Esophagus (tissue), 2 donors: ENCODE measurements around the gene ZC2HC1C. TPM values are rescaled to one million over a fixed set of nuclear protein-coding genes. Genes with fewer than 3 reads are reported as not detected.
"Not testable (repeated sequence)": the region's sequence is repeated elsewhere in the genome, so short reads cannot be mapped to it uniquely, and the experiment has no call there.

Experiments used
- H3K27ac ChIP-seq, 2 donors: one replicate each; pipeline ENCODE4 v1.5.1; 2013; ENCODE audit warnings: low read depth in 2 of 2, mild to moderate bottlenecking in 2 of 2, inconsistent platforms in 1 of 2, low read length in 1 of 2, moderate library complexity in 1 of 2
- H3K27me3 ChIP-seq, 2 donors: one replicate each; pipeline ENCODE4 v1.6.1; 2013; ENCODE audit warnings: low read length in 2 of 2, control low read depth in 1 of 2, mild to moderate bottlenecking in 1 of 2; ENCODE audit not compliant: insufficient read depth in 2 of 2, control insufficient read depth in 1 of 2
- H3K36me3 ChIP-seq, 2 donors: one replicate each; pipeline ENCODE4 v1.6.1; 2013; ENCODE audit warnings: low read length in 1 of 2; ENCODE audit not compliant: control insufficient read depth in 2 of 2, insufficient read depth in 2 of 2
- H3K4me1 ChIP-seq, 2 donors: one replicate each; pipeline ENCODE4 v1.6.1; 2013; ENCODE audit warnings: low read length in 1 of 2; ENCODE audit not compliant: control insufficient read depth in 2 of 2, insufficient read depth in 2 of 2
- H3K4me3 ChIP-seq, 2 donors: one replicate each; pipeline ENCODE4 v1.5.1; 2013; ENCODE audit warnings: low read length in 2 of 2, mild to moderate bottlenecking in 2 of 2, low read depth in 1 of 2, moderate library complexity in 1 of 2
- H3K9me3 ChIP-seq, 2 donors: one replicate each; pipeline ENCODE4 v1.6.1; 2013; ENCODE audit warnings: mild to moderate bottlenecking in 2 of 2, low read depth in 1 of 2, low read length in 1 of 2, moderate library complexity in 1 of 2; ENCODE audit not compliant: control insufficient read depth in 2 of 2, insufficient read depth in 1 of 2
- WGBS, 2 donors: extraction: QIAGEN DNeasy Blood & Tissue Kit; methylation state at CpG; one replicate each; pipeline ENCODE4 v1.1.7; 2013; 5-methylcytosine and 5-hydroxymethylcytosine counted together
- polyA plus RNA-seq, 2 donors: library from polyadenylated mRNA; stranded (reverse); fragments of 200-250 nt; gene quantifications; one replicate each; pipeline ENCODE4 v1.2.3, GENCODE V29; 2013
- donor health status: healthy with polysubstance abuse.
- donor health status: Bipolar disorder and iron deficiency.

ZC2HC1C gene
- polyA plus RNA-seq, 2 donors: 0.88 to 3.3 TPM

- peaks cover 0 to 12% of the 10 kb centered on the region in 2 donors for H3K4me1 ChIP-seq
- WGBS, 2 donors: 96 to 97% methylated on average over 3 of the region's 3 CpGs
Measured at GRCh38 chr14:75066691-75067090, 2.8 kb upstream of the ZC2HC1C start.

GRCh38 chr14:75067212-75067611 lies 2.2 kb upstream of the ZC2HC1C start:
- H3K4me1 ChIP-seq: peaks cover 0 to 12% of the 10 kb centered on the region in 2 donors
- H3K36me3 ChIP-seq: no peaks in the 10 kb centered on the region
- no peak overlapping the region for H3K27ac ChIP-seq
- H3K4me3 ChIP-seq: no peak overlapping the region
- no peaks in the 10 kb centered on the region for H3K27me3 ChIP-seq
- WGBS, 2 donors: 95 to 97% methylated on average over 1 of the region's 1 CpG
- no peaks in the 10 kb centered on the region for H3K9me3 ChIP-seq

More at GRCh38 chr14:75066691-75067090, 2.8 kb upstream of the ZC2HC1C start:
- Histone ChIP-seq H3K4me3 (no peak overlapping the region), H3K27me3 (no peaks in the 10 kb centered on the region), H3K36me3 (no peaks in the 10 kb centered on the region), H3K27ac (no peak overlapping the region), H3K9me3 (no peaks in the 10 kb centered on the region)

- WGBS, 2 donors: 77 to 79% methylated on average over 4 of the region's 4 CpGs
- Histone ChIP-seq H3K27ac (peak overlapping the region; percentile 54 to 93), H3K4me1 (peaks cover 0 to 12% of the 10 kb centered on the region in 2 donors)
- H3K27me3 ChIP-seq, H3K4me3 ChIP-seq, H3K9me3 ChIP-seq, H3K36me3 ChIP-seq: not testable (repeated sequence)
Measured at GRCh38 chr14:75067765-75068164, 1.7 kb upstream of the ZC2HC1C start.

- Histone ChIP-seq H3K4me1 (peaks cover 0 to 12% of the 10 kb centered on the region in 2 donors), H3K4me3 (peak overlapping the region; percentile 47 to 51), H3K9me3 (no peaks in the 10 kb centered on the region)
Measured at GRCh38 chr14:75068294-75069120, 934 bp upstream of the ZC2HC1C start.

GRCh38 chr14:75069811-75070145 lies 337 bp downstream of the ZC2HC1C start:
- H3K27me3 ChIP-seq: no peaks in the 10 kb centered on the region
- no peaks in the 10 kb centered on the region for H3K36me3 ChIP-seq
- peak overlapping the region; percentile 86 to 93 for H3K27ac ChIP-seq
- no peaks in the 10 kb centered on the region for H3K9me3 ChIP-seq
- peak overlapping the region; percentile 16 to 51 for H3K4me3 ChIP-seq
- 21 to 22% methylated on average over 12 of the region's 12 CpGs for WGBS, 2 donors
- peaks cover 0 to 12% of the 10 kb centered on the region in 2 donors for H3K4me1 ChIP-seq

More at GRCh38 chr14:75068294-75069120, 934 bp upstream of the ZC2HC1C start:
- Histone ChIP-seq H3K27ac (peak overlapping the region; percentile 86 to 93), H3K36me3 (no peaks in the 10 kb centered on the region), H3K27me3 (no peaks in the 10 kb centered on the region)
- WGBS, 2 donors: 12 to 17% methylated on average over 15 of the region's 15 CpGs

GRCh38 chr14:75070383-75070782 lies 942 bp downstream of the ZC2HC1C start:
- Histone ChIP-seq H3K36me3 (no peaks in the 10 kb centered on the region), H3K27me3 (no peaks in the 10 kb centered on the region), H3K4me1 (peaks cover 0 to 12% of the 10 kb centered on the region in 2 donors), H3K9me3 (no peaks in the 10 kb centered on the region), H3K27ac (peak overlapping the region; percentile 86 to 93), H3K4me3 (no peak overlapping the region)
- WGBS, 2 donors: 34 to 37% methylated on average over 9 of the region's 9 CpGs

- no peaks in the 10 kb centered on the region for H3K27me3 ChIP-seq
Measured at GRCh38 chr14:75077794-75078193, 8.4 kb downstream of the ZC2HC1C start.

GRCh38 chr14:75079521-75079920 lies 10.1 kb downstream of the ZC2HC1C start:
- H3K4me3 ChIP-seq: no peak overlapping the region
- peak overlapping the region in 1 of 2 donors; percentile 1 for H3K27ac ChIP-seq
- no peaks in the 10 kb centered on the region for H3K4me1 ChIP-seq
- no peaks in the 10 kb centered on the region for H3K27me3 ChIP-seq
- H3K9me3 ChIP-seq: no peaks in the 10 kb centered on the region
- peaks cover 3 to 7% of the 10 kb centered on the region in 2 donors for H3K36me3 ChIP-seq
- WGBS, 2 donors: 34 to 62% methylated on average over 4 of the region's 4 CpGs

More at GRCh38 chr14:75077794-75078193, 8.4 kb downstream of the ZC2HC1C start:
- H3K9me3 ChIP-seq: no peaks in the 10 kb centered on the region
- no peaks in the 10 kb centered on the region for H3K36me3 ChIP-seq
- H3K4me3 ChIP-seq: no peak overlapping the region
- no peaks in the 10 kb centered on the region for H3K4me1 ChIP-seq
- H3K27ac ChIP-seq: no peak overlapping the region

- Histone ChIP-seq H3K27me3 (no peaks in the 10 kb centered on the region), H3K4me1 (no peaks in the 10 kb centered on the region), H3K9me3 (no peaks in the 10 kb centered on the region), H3K4me3 (no peak overlapping the region), H3K27ac (no peak overlapping the region), H3K36me3 (peaks cover 6 to 10% of the 10 kb centered on the region in 2 donors)
- 56 to 66% methylated on average over 2 of the region's 2 CpGs for WGBS, 2 donors
Measured at GRCh38 chr14:75081660-75082229, 12.3 kb downstream of the ZC2HC1C start.
